ENCODE data around the gene TMEM26. TPM values are rescaled to one million over a fixed set of nuclear protein-coding genes. Genes with fewer than 3 reads are reported as not detected.

Gene TMEM26
- total RNA-seq, 1 experiment from 2014 or later, result not detected

DNA sequence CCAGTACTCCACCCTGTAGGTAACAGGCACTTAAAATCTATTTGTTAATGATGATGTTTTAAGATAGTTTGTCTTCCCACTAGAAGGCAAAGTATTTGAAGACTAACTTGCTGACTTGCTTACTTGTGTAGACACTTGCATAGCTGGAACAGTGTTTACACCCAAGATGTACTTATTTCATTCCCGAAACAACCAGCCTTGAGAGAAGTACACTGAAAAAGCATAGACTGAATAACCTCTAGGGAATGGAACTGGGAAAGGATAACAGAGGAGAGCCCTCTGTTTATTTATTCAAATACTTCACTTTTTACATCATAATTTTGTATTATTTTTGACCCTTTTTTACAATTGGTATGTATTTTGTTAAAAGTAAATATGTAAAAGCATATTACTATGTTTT is 33.1 kb upstream of the TMEM26 start:
- no peak overlapping the region for H3K4me3 ChIP-seq (ENCODE audit: low read length)
- TF ChIP-seq EZH2phosphoT487 (IDR thresholded peaks at IDR 0.05; ENCODE audit: borderline replicate concordance, low read length) (no peak), EZH2 (IDR thresholded peaks at IDR 0.05; ENCODE audit: low read length, unreplicated experiment) (no peak)
- no peak for DNase-seq
- no TSS peak for BruUV-seq (replicated peaks)
- H3K9ac ChIP-seq (ENCODE audit: low read length), result no peak overlapping the region
- no peaks in the 10 kb centered on the region for H3K36me3 ChIP-seq (ENCODE audit: low read depth, low read length)
- peaks cover 14% of the 10 kb centered on the region for H3K4me1 ChIP-seq (ENCODE audit: insufficient read depth, low read length)
- no peak overlapping the region for H3K27ac ChIP-seq (ENCODE audit: low read length)
- CTCF ChIA-PET, result no interaction called here
- H4K20me1 ChIP-seq (ENCODE audit: low read length), result no peaks in the 10 kb centered on the region
- POLR2A ChIA-PET (ENCODE audit: unreplicated experiment), result interaction anchor here (0.6 kb wide), 1 partner anchor 23 kb away, joined by 3 read pairs; no protein-coding TSS in a partner anchor
- intact Hi-C loops (cut with micrococcal nuclease), result no loop called here
- no peak overlapping the region for H3K4me2 ChIP-seq (ENCODE audit: low read length)
- H3K27me3 ChIP-seq (ENCODE audit: low read length), result no peaks in the 10 kb centered on the region
- no peaks in the 10 kb centered on the region for H3K9me2 ChIP-seq (replicated peaks; ENCODE audit: low read length)
- no peaks in the 10 kb centered on the region for H3F3A ChIP-seq (ENCODE audit: low read length, unreplicated experiment)
- H2AFZ ChIP-seq (ENCODE audit: low read length), result no peak overlapping the region
- no peak for ATAC-seq
- H3K9me3 ChIP-seq (ENCODE audit: low read length), result no peaks in the 10 kb centered on the region
- no peaks in the 10 kb centered on the region for H3K79me2 ChIP-seq (ENCODE audit: low read length)

GRCh38 chr10:61481597-61481996 is 28.4 kb upstream of the TMEM26 start:
- H3K79me2 ChIP-seq (ENCODE audit: low read length), result no peaks in the 10 kb centered on the region
- no peak overlapping the region for H3K9ac ChIP-seq (ENCODE audit: low read length)
- no peaks in the 10 kb centered on the region for H3K9me3 ChIP-seq (ENCODE audit: low read length)
- no peak for ATAC-seq
- POLR2A ChIA-PET (ENCODE audit: unreplicated experiment), result no interaction called here
- no peaks in the 10 kb centered on the region; the same call in 1 of the 2 replicates for H3K9me2 ChIP-seq (replicated peaks; ENCODE audit: low read length)
- no peak overlapping the region for H3K27ac ChIP-seq (ENCODE audit: low read length)
- peaks cover 7% of the 10 kb centered on the region for H3F3A ChIP-seq (ENCODE audit: low read length, unreplicated experiment)
- H3K36me3 ChIP-seq (ENCODE audit: low read depth, low read length), result no peaks in the 10 kb centered on the region
- H3K4me2 ChIP-seq (ENCODE audit: low read length), result no peak overlapping the region
- H2AFZ ChIP-seq (ENCODE audit: low read length), result no peak overlapping the region
- TF ChIP-seq, protein P1, sequence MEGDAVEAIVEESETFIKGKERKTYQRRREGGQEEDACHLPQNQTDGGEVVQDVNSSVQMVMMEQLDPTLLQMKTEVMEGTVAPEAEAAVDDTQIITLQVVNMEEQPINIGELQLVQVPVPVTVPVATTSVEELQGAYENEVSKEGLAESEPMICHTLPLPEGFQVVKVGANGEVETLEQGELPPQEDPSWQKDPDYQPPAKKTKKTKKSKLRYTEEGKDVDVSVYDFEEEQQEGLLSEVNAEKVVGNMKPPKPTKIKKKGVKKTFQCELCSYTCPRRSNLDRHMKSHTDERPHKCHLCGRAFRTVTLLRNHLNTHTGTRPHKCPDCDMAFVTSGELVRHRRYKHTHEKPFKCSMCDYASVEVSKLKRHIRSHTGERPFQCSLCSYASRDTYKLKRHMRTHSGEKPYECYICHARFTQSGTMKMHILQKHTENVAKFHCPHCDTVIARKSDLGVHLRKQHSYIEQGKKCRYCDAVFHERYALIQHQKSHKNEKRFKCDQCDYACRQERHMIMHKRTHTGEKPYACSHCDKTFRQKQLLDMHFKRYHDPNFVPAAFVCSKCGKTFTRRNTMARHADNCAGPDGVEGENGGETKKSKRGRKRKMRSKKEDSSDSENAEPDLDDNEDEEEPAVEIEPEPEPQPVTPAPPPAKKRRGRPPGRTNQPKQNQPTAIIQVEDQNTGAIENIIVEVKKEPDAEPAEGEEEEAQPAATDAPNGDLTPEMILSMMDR (conservative IDR thresholded peaks at IDR 0.05; ENCODE audit: low read depth, low read length), result no peak
- no peak for TF ChIP-seq EZH2phosphoT487 (IDR thresholded peaks at IDR 0.05; ENCODE audit: borderline replicate concordance, low read length)
- no peak for TF ChIP-seq EZH2 (IDR thresholded peaks at IDR 0.05; ENCODE audit: low read length, unreplicated experiment)
- no peaks in the 10 kb centered on the region for H3K27me3 ChIP-seq (ENCODE audit: low read length)
- BruUV-seq (replicated peaks), result no TSS peak
- H4K20me1 ChIP-seq (ENCODE audit: low read length), result no peaks in the 10 kb centered on the region
- peaks cover 20% of the 10 kb centered on the region for H3K4me1 ChIP-seq (ENCODE audit: insufficient read depth, low read length)
- DNase-seq, result no peak
- intact Hi-C loops (cut with micrococcal nuclease), result no loop called here
- H3K4me3 ChIP-seq (ENCODE audit: low read length), result no peak overlapping the region
- CTCF ChIA-PET, result interaction anchor here (0.6 kb wide), 1 partner anchor 109 kb away, joined by 3 read pairs; no protein-coding TSS in a partner anchor

DNA sequence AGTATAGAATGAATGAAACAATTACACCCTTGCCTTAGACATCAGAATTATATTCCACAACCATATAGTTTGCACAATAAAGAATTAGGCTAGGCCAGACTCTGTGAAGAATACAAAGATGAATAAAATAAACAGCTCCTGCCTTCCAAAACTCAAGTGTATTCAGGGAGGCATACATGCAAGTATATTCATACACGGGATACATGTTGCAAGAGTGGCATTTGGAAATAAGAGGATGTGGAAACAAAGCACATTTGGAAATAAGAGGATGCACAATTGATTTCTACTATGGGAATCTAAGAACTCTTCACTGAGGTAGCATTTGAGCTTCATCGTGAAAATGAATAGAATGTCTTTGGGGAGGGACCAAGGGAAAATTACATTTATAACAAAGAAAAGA is 27.0 kb upstream of the TMEM26 start:
- no peak overlapping the region for H2AFZ ChIP-seq (ENCODE audit: low read length)
- no peak overlapping the region for H3K4me2 ChIP-seq (ENCODE audit: low read length)
- no peaks in the 10 kb centered on the region for H3K9me3 ChIP-seq (ENCODE audit: low read length)
- intact Hi-C loops (cut with micrococcal nuclease), result no loop called here
- no peaks in the 10 kb centered on the region; the same call in 1 of the 2 replicates for H3K9me2 ChIP-seq (replicated peaks; ENCODE audit: low read length)
- DNase-seq (no peak), ATAC-seq (no peak)
- no peaks in the 10 kb centered on the region for H3K79me2 ChIP-seq (ENCODE audit: low read length)
- H3K27ac ChIP-seq (ENCODE audit: low read length), result no peak overlapping the region
- no peaks in the 10 kb centered on the region for H4K20me1 ChIP-seq (ENCODE audit: low read length)
- no peak overlapping the region for H3K9ac ChIP-seq (ENCODE audit: low read length)
- no peaks in the 10 kb centered on the region for H3K27me3 ChIP-seq (ENCODE audit: low read length)
- no TSS peak for BruUV-seq (replicated peaks)
- peaks cover 8% of the 10 kb centered on the region for H3F3A ChIP-seq (ENCODE audit: low read length, unreplicated experiment)
- peaks cover 31% of the 10 kb centered on the region for H3K4me1 ChIP-seq (ENCODE audit: insufficient read depth, low read length)
- POLR2A ChIA-PET (ENCODE audit: unreplicated experiment), result interaction anchor here (0.6 kb wide), 1 partner anchor 19 kb away, joined by 3 read pairs; no protein-coding TSS in a partner anchor
- TF ChIP-seq, protein P1 (conservative IDR thresholded peaks at IDR 0.05; ENCODE audit: low read depth, low read length), result no peak
- TF ChIP-seq EZH2 (IDR thresholded peaks at IDR 0.05; ENCODE audit: low read length, unreplicated experiment) (no peak), EZH2phosphoT487 (IDR thresholded peaks at IDR 0.05; ENCODE audit: borderline replicate concordance, low read length) (no peak)
- H3K4me3 ChIP-seq (ENCODE audit: low read length), result no peak overlapping the region
- CTCF ChIA-PET, result interaction anchor here (0.8 to 0.9 kb wide), 2 partner anchors 116 to 253 kb away, joined by 4 read pairs; no protein-coding TSS in a partner anchor
- H3K36me3 ChIP-seq (ENCODE audit: low read depth, low read length), result no peaks in the 10 kb centered on the region
